ENCODE data around the gene RELA.

The RELA gene

GRCh38 chr11:65645710-65646109 is 17.0 kb downstream of the RELA start:
- Histone ChIP-seq H3K36me3 (ENCODE audit: insufficient read depth, insufficient read length, low read length) (peaks cover 65% of the 10 kb centered on the region), H3K27me3 (ENCODE audit: insufficient read depth, insufficient read length) (no peaks in the 10 kb centered on the region), H3K9ac (ENCODE audit: insufficient read length, low read depth) (no peak overlapping the region), H3K4me1 (ENCODE audit: insufficient read depth, insufficient read length) (peaks cover 42% of the 10 kb centered on the region), H3K9me3 (ENCODE audit: insufficient read depth, low read length) (no peaks in the 10 kb centered on the region), H3K4me3 (ENCODE audit: insufficient read length, low read depth) (no peak overlapping the region)
- no peak for TF ChIP-seq YY1 (IDR thresholded peaks at IDR 0.05; ENCODE audit: insufficient read depth, insufficient read length)
- no peak for TF ChIP-seq ZNF274 (IDR thresholded peaks at IDR 0.05; ENCODE audit: low read depth, low read length)
- TF ChIP-seq SUZ12 (IDR thresholded peaks at IDR 0.05; ENCODE audit: extremely low read depth, insufficient read depth, insufficient read length), result no peak
- DNase-seq (ENCODE audit: low read depth, low spot score), result no peak

DNA sequence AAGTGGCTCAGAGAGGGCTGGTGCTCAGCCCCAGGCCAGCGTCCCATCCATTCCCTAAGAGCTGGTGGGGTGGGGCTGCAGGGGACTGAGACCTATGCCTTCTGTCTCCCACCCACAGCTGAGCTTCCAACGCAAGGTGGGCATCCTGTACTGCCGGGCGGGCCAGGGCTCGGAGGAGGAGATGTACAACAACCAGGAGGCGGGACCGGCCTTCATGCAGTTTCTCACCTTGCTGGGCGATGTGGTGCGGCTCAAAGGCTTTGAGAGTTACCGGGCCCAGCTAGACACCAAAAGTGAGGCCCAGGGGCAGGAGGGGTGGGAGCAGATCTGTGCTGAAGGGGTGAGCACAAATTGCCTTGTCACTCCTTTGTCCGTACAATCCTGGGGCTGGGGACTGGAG is 17.9 kb downstream of the RELA start:
- peaks cover 33% of the 10 kb centered on the region for H3K4me1 ChIP-seq (ENCODE audit: insufficient read depth, insufficient read length)
- H3K9ac ChIP-seq (ENCODE audit: insufficient read length, low read depth), result no peak overlapping the region
- H3K27me3 ChIP-seq (ENCODE audit: insufficient read depth, insufficient read length), result no peaks in the 10 kb centered on the region
- no peak for TF ChIP-seq SUZ12 (IDR thresholded peaks at IDR 0.05; ENCODE audit: extremely low read depth, insufficient read depth, insufficient read length)
- DNase-seq (ENCODE audit: low read depth, low spot score), result no peak
- H3K4me3 ChIP-seq (ENCODE audit: insufficient read length, low read depth), result no peak overlapping the region
- peaks cover 64% of the 10 kb centered on the region for H3K36me3 ChIP-seq (ENCODE audit: insufficient read depth, insufficient read length, low read length)
- H3K9me3 ChIP-seq (ENCODE audit: insufficient read depth, low read length), result no peaks in the 10 kb centered on the region

- H3K27me3 ChIP-seq (ENCODE audit: insufficient read depth, insufficient read length), result no peaks in the 10 kb centered on the region
- H3K9ac ChIP-seq (ENCODE audit: insufficient read length, low read depth), result peak overlapping the region; percentile 10
- no peak for TF ChIP-seq ZNF274 (IDR thresholded peaks at IDR 0.05; ENCODE audit: low read depth, low read length)
- H3K36me3 ChIP-seq (ENCODE audit: insufficient read depth, insufficient read length, low read length), result peaks cover 60% of the 10 kb centered on the region
- no peak for DNase-seq (ENCODE audit: low read depth, low spot score)
- no peaks in the 10 kb centered on the region for H3K9me3 ChIP-seq (ENCODE audit: insufficient read depth, low read length)
- H3K4me1 ChIP-seq (ENCODE audit: insufficient read depth, insufficient read length), result peaks cover 28% of the 10 kb centered on the region
- H3K4me3 ChIP-seq (ENCODE audit: insufficient read length, low read depth), result no peak overlapping the region
These were observed 18.7 kb downstream of the RELA start for GRCh38 chr11:65643971-65644370.

DNA sequence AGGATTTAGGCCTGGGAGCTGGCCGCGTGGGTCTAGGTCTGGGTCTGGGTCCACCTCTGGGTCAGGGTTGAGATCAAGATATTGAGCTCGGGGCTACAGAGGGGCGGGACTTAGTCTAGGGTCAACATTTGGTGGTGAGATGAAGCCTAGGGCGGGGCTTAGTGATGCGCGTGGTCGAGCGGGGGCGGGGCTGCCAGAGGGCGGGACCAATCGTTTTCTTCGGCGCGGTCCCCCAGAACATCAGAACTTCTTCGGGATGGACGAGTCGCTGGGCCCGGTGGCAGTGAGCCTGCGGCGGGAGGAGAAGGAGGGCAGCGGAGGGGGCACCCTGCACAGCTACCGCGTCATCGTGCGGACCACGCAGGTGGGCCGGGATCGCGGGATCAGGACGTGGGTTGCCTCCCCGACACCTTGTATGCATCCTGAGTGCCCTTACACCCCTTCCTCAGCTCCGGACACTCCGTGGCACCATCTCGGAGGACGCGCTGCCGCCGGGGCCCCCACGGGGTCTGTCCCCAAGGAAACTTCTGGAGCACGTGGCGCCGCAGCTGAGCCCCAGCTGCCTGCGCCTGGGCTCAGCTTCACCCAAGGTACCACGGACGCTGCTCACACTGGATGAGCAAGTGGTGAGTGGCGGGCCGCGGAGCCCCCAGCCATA is 20.6 kb downstream of the RELA start:
- Histone ChIP-seq H3K9ac (ENCODE audit: insufficient read length, low read depth) (peak overlapping the region; percentile 26), H3K9me3 (ENCODE audit: insufficient read depth, low read length) (no peaks in the 10 kb centered on the region), H3K27me3 (ENCODE audit: insufficient read depth, insufficient read length) (no peaks in the 10 kb centered on the region), H3K36me3 (ENCODE audit: insufficient read depth, insufficient read length, low read length) (peaks cover 51% of the 10 kb centered on the region), H3K4me1 (ENCODE audit: insufficient read depth, insufficient read length) (peaks cover 32% of the 10 kb centered on the region), H3K4me3 (ENCODE audit: insufficient read length, low read depth) (no peak overlapping the region)
- TF ChIP-seq SUZ12 (IDR thresholded peaks at IDR 0.05; ENCODE audit: extremely low read depth, insufficient read depth, insufficient read length) (no peak), YY1 (IDR thresholded peaks at IDR 0.05; ENCODE audit: insufficient read depth, insufficient read length) (no peak), ZNF274 (IDR thresholded peaks at IDR 0.05; ENCODE audit: low read depth, low read length) (no peak)
- DNase-seq (ENCODE audit: low read depth, low spot score), result no peak

DNA sequence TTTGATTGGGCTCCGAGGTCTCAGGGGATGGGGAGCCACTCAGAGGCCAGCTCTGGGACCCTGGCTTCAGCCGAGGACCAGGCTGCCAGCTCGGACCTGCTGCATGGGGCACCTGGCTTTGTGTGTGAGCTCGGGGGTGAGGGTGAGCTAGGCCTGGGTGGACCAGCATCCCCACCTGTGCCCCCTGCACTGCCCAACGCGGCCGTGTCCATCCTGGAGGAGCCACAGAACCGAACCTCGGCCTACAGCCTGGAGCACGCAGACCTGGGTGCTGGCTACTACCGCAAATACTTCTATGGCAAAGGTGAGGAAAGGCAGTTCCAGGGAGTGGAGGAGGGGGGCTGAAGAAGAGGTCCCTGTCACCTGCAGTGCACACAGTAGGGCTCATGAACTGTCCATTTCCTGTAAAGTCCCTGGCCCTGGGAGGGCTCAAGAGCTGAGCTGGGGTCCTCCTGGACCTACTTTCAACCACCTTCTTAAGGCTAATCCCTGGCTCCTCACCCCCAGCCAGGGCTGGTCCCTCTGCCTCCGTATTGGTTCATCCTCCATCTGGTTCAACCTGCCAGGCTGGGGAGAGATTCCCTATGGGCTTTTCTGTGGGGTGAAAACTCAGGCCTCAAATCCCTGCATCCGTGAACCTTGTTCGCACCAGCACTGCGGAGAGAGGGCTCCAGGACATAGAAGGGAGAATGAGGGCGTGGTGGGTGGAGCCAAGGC is 21.3 kb downstream of the RELA start:
- Histone ChIP-seq H3K36me3 (ENCODE audit: insufficient read depth, insufficient read length, low read length) (peaks cover 52% of the 10 kb centered on the region), H3K9me3 (ENCODE audit: insufficient read depth, low read length) (no peaks in the 10 kb centered on the region), H3K4me3 (ENCODE audit: insufficient read length, low read depth) (no peak overlapping the region), H3K9ac (ENCODE audit: insufficient read length, low read depth) (peak overlapping the region; percentile 42), H3K4me1 (ENCODE audit: insufficient read depth, insufficient read length) (peaks cover 34% of the 10 kb centered on the region), H3K27me3 (ENCODE audit: insufficient read depth, insufficient read length) (no peaks in the 10 kb centered on the region)
- TF ChIP-seq SUZ12 (IDR thresholded peaks at IDR 0.05; ENCODE audit: extremely low read depth, insufficient read depth, insufficient read length) (no peak), ZNF274 (IDR thresholded peaks at IDR 0.05; ENCODE audit: low read depth, low read length) (no peak), YY1 (IDR thresholded peaks at IDR 0.05; ENCODE audit: insufficient read depth, insufficient read length) (no peak)
- no peak for DNase-seq (ENCODE audit: low read depth, low spot score)

GRCh38 chr11:65640483-65641296 is 22.0 kb downstream of the RELA start:
- H3K4me1 ChIP-seq (ENCODE audit: insufficient read depth, insufficient read length), result peaks cover 37% of the 10 kb centered on the region
- H3K9me3 ChIP-seq (ENCODE audit: insufficient read depth, low read length), result no peaks in the 10 kb centered on the region
- no peak for DNase-seq (ENCODE audit: low read depth, low spot score)
- H3K9ac ChIP-seq (ENCODE audit: insufficient read length, low read depth), result peak overlapping the region; percentile 42
- H3K4me3 ChIP-seq (ENCODE audit: insufficient read length, low read depth), result no peak overlapping the region
- H3K36me3 ChIP-seq (ENCODE audit: insufficient read depth, insufficient read length, low read length), result peaks cover 53% of the 10 kb centered on the region
- TF ChIP-seq SUZ12 (IDR thresholded peaks at IDR 0.05; ENCODE audit: extremely low read depth, insufficient read depth, insufficient read length) (no peak), YY1 (IDR thresholded peaks at IDR 0.05; ENCODE audit: insufficient read depth, insufficient read length) (no peak), ZNF274 (IDR thresholded peaks at IDR 0.05; ENCODE audit: low read depth, low read length) (no peak)
- no peaks in the 10 kb centered on the region for H3K27me3 ChIP-seq (ENCODE audit: insufficient read depth, insufficient read length)
